RWPE2 (cell line): ENCODE results near the gene CD84.
"Not testable (repeated sequence)": the region's sequence is repeated elsewhere in the genome, so short reads cannot be mapped to it uniquely, and the experiment has no call there.

Experiments
- ATAC-seq: fragments of 200-7000 bp; cut with Tn5 transposase; 3 replicates; pipeline ENCODE4 v1.9.1; 2021; ENCODE audit warnings: low read depth
- DNase-seq: peaks from one replicate; pipeline ENCODE4 v3.0.0-alpha.2; 2020; ENCODE audit warnings: low spot score
- H3K27ac ChIP-seq: fragments of 450-650 bp; 2 replicates; pipeline ENCODE4 v1.5.1; 2017; ENCODE audit warnings: mild to moderate bottlenecking; ENCODE audit not compliant: poor library complexity, severe bottlenecking
- H3K27me3 ChIP-seq: fragments of 250-450 bp; sonication (Bioruptor Pico); 2 replicates; pipeline ENCODE4 v1.5.1; 2021; ENCODE audit warnings: mild to moderate bottlenecking, moderate library complexity; ENCODE audit not compliant: insufficient read depth, poor library complexity, severe bottlenecking
- H3K36me3 ChIP-seq: fragments of 250-450 bp; sonication (Bioruptor Pico); 2 replicates; pipeline ENCODE4 v1.5.1; 2020; ENCODE audit warnings: low read depth, mild to moderate bottlenecking, moderate library complexity
- H3K4me1 ChIP-seq: fragments of 250-450 bp; sonication (Bioruptor Pico); 2 replicates; pipeline ENCODE4 v1.5.1; 2021; ENCODE audit warnings: mild to moderate bottlenecking, moderate library complexity; ENCODE audit not compliant: insufficient read depth, poor library complexity, severe bottlenecking
- H3K4me3 ChIP-seq: fragments of 250-450 bp; sonication (Bioruptor Pico); 2 replicates; pipeline ENCODE4 v1.5.1; 2021; ENCODE audit warnings: mild to moderate bottlenecking, moderate library complexity; ENCODE audit not compliant: severe bottlenecking
- H3K9me3 ChIP-seq: fragments of 250-450 bp; sonication (Bioruptor Pico); 2 replicates; pipeline ENCODE4 v1.5.1; 2021; ENCODE audit warnings: mild to moderate bottlenecking, moderate library complexity; ENCODE audit not compliant: severe bottlenecking
- TF ChIP-seq, protein P1 (sequence below): fragments of 450-650 bp; IDR thresholded peaks from one replicate; pipeline ENCODE4 v1.5.1; 2017; ENCODE audit warnings: mild to moderate bottlenecking, moderate library complexity; ENCODE audit not compliant: poor library complexity, severe bottlenecking

CD84 gene, protein sequence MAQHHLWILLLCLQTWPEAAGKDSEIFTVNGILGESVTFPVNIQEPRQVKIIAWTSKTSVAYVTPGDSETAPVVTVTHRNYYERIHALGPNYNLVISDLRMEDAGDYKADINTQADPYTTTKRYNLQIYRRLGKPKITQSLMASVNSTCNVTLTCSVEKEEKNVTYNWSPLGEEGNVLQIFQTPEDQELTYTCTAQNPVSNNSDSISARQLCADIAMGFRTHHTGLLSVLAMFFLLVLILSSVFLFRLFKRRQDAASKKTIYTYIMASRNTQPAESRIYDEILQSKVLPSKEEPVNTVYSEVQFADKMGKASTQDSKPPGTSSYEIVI

DNA sequence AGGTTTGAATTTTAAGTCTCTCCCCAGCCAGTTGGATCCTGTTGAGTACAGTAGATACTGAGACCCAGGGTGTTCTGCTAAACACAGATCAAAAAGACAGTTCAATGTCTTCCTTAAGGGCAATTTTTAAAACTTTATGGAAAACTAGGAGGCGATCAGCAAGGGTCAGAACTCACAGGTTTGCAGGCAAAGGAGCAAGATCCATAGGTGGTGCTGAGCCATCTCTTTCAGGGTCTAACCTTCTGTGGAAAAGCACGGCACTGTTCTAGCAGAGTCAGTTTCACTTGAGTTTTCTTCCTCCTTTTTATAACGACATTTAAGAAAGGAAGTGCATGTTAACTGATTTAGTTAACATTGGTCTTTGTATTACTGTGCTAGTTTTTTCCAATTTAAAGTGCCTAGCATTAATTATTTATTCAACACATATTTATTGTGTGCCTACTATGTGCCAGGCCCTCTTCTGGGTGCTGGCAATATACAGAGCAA is at the start of gene CD84:
TSS of gene CD84 (minus strand) at position 281 of the 486 bp plus-strand sequence. CDS start at position 222, 59 bp downstream.
- H3K36me3 ChIP-seq: no peaks in the 10 kb centered on the region
- H3K9me3 ChIP-seq: no peaks in the 10 kb centered on the region
- H3K27me3 ChIP-seq: no peaks in the 10 kb centered on the region
- ATAC-seq: no peak
- H3K4me1 ChIP-seq: no peaks in the 10 kb centered on the region
- TF ChIP-seq, protein P1, sequence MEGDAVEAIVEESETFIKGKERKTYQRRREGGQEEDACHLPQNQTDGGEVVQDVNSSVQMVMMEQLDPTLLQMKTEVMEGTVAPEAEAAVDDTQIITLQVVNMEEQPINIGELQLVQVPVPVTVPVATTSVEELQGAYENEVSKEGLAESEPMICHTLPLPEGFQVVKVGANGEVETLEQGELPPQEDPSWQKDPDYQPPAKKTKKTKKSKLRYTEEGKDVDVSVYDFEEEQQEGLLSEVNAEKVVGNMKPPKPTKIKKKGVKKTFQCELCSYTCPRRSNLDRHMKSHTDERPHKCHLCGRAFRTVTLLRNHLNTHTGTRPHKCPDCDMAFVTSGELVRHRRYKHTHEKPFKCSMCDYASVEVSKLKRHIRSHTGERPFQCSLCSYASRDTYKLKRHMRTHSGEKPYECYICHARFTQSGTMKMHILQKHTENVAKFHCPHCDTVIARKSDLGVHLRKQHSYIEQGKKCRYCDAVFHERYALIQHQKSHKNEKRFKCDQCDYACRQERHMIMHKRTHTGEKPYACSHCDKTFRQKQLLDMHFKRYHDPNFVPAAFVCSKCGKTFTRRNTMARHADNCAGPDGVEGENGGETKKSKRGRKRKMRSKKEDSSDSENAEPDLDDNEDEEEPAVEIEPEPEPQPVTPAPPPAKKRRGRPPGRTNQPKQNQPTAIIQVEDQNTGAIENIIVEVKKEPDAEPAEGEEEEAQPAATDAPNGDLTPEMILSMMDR: no peak
- H3K4me3 ChIP-seq: no peak within 1 kb of the TSS
- DNase-seq: no peak
- H3K27ac ChIP-seq: no peak within 1 kb of the TSS

GRCh38 chr1:160628799-160629263 is 49.5 kb upstream of the CD84 start:
- no peaks in the 10 kb centered on the region for H3K36me3 ChIP-seq
- no peaks in the 10 kb centered on the region for H3K27me3 ChIP-seq
- TF ChIP-seq, protein P1: no peak
- ATAC-seq (no peak), DNase-seq (no peak)
- H3K27ac ChIP-seq: no peak overlapping the region
- H3K9me3 ChIP-seq: no peaks in the 10 kb centered on the region
- no peak overlapping the region for H3K4me3 ChIP-seq
- H3K4me1 ChIP-seq: no peaks in the 10 kb centered on the region

DNA sequence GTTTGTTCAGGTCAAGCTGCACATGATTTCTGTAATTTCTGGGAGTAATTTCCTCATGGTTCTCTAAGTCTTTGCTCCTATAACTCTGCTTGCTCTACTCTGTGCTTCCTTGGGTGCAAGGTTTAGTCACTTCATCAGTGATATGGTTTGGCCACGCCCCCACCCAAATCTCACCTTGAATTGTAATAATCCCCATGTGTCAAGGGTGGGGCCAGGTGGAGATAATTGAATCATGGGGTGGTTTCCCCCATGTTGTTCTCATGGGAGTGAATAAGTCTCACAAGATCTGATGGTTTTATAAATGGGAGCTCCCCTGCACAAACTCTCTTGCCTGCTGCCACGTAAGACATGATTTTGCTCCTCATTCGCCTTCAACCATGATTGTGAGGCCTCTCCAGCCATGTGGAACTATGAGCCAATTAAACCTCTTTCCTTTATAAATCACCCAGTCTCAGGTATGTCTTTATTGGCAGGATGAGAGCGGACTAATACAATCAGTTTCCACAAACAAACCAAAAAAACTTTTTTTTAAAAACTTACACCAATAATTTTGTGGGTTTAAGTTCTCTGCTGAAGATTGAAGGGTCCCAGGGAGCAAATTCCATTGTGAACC is 48.5 kb upstream of the CD84 start:
- ATAC-seq, H3K27me3 ChIP-seq, H3K27ac ChIP-seq, H3K4me1 ChIP-seq, H3K36me3 ChIP-seq, H3K9me3 ChIP-seq, DNase-seq, H3K4me3 ChIP-seq: not testable (repeated sequence)

GRCh38 chr1:160626509-160627342 is 47.4 kb upstream of the CD84 start:
- H3K36me3 ChIP-seq: no peaks in the 10 kb centered on the region
- no peaks in the 10 kb centered on the region for H3K9me3 ChIP-seq
- ATAC-seq (no peak), DNase-seq (no peak)
- no peak overlapping the region for H3K4me3 ChIP-seq
- H3K27me3 ChIP-seq: no peaks in the 10 kb centered on the region
- no peaks in the 10 kb centered on the region for H3K4me1 ChIP-seq
- H3K27ac ChIP-seq: no peak overlapping the region
- TF ChIP-seq, protein P1: no peak
